Astrocyte (in vitro differentiated cells and primary cell): ENCODE measurements around the gene TAF5L. TPM values are rescaled to one million over a fixed set of nuclear protein-coding genes. Genes with fewer than 3 reads are reported as not detected.

Experiments used
- DNase-seq: peaks from one replicate; pipeline ENCODE4 v3.0.0-alpha.2; 2010; ENCODE audit warnings: low read depth
- FAIRE-seq: peaks from 2 replicates; lab custom pipeline; 2011; peaks lifted over from hg19 to GRCh38; lab: Jason Lieb, UNC
- H2AFZ ChIP-seq: 2 replicates; pipeline ENCODE4 v1.6.0; 2012; ENCODE audit warnings: low read depth, low read length, inconsistent platforms
- H3K27ac ChIP-seq: 2 replicates; pipeline ENCODE4 v1.5.1; 2011; ENCODE audit warnings: low read depth, low read length, inconsistent platforms
- H3K27me3 ChIP-seq: 2 replicates; pipeline ENCODE4 v1.6.0; 2011; ENCODE audit warnings: low read length, inconsistent platforms; ENCODE audit not compliant: insufficient read depth
- H3K36me3 ChIP-seq: 2 replicates; pipeline ENCODE4 v1.5.1; 2011; ENCODE audit warnings: low read length, inconsistent platforms; ENCODE audit not compliant: insufficient read depth
- H3K4me1 ChIP-seq: 2 replicates; pipeline ENCODE4 v1.5.1; 2011; ENCODE audit warnings: low read length, inconsistent platforms; ENCODE audit not compliant: insufficient read depth
- H3K4me2 ChIP-seq: 2 replicates; pipeline ENCODE4 v1.6.0; 2012; ENCODE audit warnings: low read length, inconsistent platforms
- H3K4me3 ChIP-seq: 2 replicates; pipeline ENCODE4 v1.5.1; 2011; ENCODE audit warnings: low read depth, mild to moderate bottlenecking, low read length, inconsistent platforms; ENCODE audit not compliant: insufficient read depth
- H3K79me2 ChIP-seq: 2 replicates; pipeline ENCODE4 v1.6.0; 2012; ENCODE audit warnings: mild to moderate bottlenecking, low read length, inconsistent platforms; ENCODE audit not compliant: insufficient read depth
- H3K9ac ChIP-seq: 2 replicates; pipeline ENCODE4 v1.6.0; 2012; ENCODE audit warnings: mild to moderate bottlenecking, low read length, inconsistent platforms
- H3K9me3 ChIP-seq: 2 replicates; pipeline ENCODE4 v1.5.1; 2012; ENCODE audit warnings: low read depth, mild to moderate bottlenecking, low read length, inconsistent platforms; ENCODE audit not compliant: insufficient read depth
- H4K20me1 ChIP-seq: 2 replicates; pipeline ENCODE4 v1.6.0; 2012; ENCODE audit warnings: low read length, inconsistent platforms; ENCODE audit not compliant: insufficient read depth
- H3K27ac Mint-ChIP-seq: one replicate; pipeline ENCODE4 v1.8.0; 2021; ENCODE audit warnings: mild to moderate bottlenecking, mixed read lengths; ENCODE audit not compliant: unreplicated experiment
- H3K27me3 Mint-ChIP-seq: one replicate; pipeline ENCODE4 v1.8.0; 2021; ENCODE audit warnings: low read depth, mixed read lengths; ENCODE audit not compliant: unreplicated experiment
- H3K36me3 Mint-ChIP-seq: one replicate; pipeline ENCODE4 v1.8.0; 2021; ENCODE audit warnings: low read depth, mixed read lengths; ENCODE audit not compliant: unreplicated experiment
- H3K4me1 Mint-ChIP-seq: one replicate; pipeline ENCODE4 v1.8.0; 2021; ENCODE audit warnings: low read depth, mixed read lengths; ENCODE audit not compliant: unreplicated experiment
- H3K4me3 Mint-ChIP-seq: one replicate; pipeline ENCODE4 v1.8.0; 2021; ENCODE audit warnings: mild to moderate bottlenecking, moderate library complexity, mixed read lengths; ENCODE audit not compliant: unreplicated experiment
- H3K9me3 Mint-ChIP-seq: one replicate; pipeline ENCODE4 v1.8.0; 2021; ENCODE audit warnings: mild to moderate bottlenecking, mixed read lengths; ENCODE audit not compliant: unreplicated experiment
- CTCF ChIP-seq: IDR thresholded peaks from 2 replicates; pipeline ENCODE4 v1.5.1; 2011; ENCODE audit warnings: low read depth, mild to moderate bottlenecking, inconsistent platforms, low read length, moderate library complexity; ENCODE audit not compliant: insufficient read depth
- EZH2 ChIP-seq: IDR thresholded peaks from 2 replicates; pipeline ENCODE4 v1.6.1; 2012; ENCODE audit warnings: mild to moderate bottlenecking, low read length, inconsistent platforms; ENCODE audit not compliant: insufficient read depth
- total RNA-seq: library from RNA; stranded (reverse); gene quantifications from 2 replicates; pipeline ENCODE4 v1.2.1, GENCODE V29; 2021

TAF5L gene
- total RNA-seq, 1 donor from 2014 or later: 23.5 TPM

DNA sequence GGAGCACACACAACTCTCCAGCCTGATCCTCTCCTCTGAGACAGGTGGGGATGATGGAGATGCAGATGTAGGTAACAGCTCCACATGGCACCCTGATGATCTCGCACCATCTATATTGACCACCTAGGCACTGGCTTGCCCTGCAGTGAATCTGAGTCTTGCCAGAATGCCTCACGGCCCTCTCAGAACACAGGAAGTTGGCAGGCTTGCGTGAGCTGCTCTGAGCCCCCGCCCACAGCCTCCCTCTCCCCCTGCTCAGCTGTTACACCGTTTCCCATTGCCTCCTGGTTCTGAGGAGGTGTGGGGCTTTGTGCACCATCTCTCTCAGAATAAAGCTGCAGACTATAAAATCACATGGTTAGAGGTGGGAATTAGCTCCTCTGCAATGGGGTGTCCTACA is 48.1 kb upstream of the TAF5L start:
- H3K4me1 ChIP-seq: no peaks in the 10 kb centered on the region

DNA sequence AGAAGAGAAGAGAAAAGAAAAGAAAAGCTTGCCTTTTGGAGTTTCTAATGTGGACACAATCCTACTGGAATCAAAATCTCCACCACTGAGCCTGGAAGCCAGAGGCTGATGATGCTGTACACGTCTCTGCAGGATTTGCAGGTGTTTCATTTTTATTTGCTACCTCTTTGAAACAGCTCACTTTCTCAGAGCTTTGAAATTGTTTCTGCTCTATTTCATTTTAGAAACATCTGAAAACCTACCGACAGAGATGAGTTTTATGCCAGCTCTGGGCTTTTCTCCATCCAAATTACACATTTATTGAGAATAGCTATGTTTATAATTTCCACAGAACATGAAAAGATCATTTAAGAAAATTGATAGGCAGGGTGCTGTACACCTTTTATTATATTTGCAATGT is 46.3 kb upstream of the TAF5L start:
- no peak overlapping the region for H3K4me3 Mint-ChIP-seq
- no peaks in the 10 kb centered on the region for H3K36me3 ChIP-seq
- peaks cover 3% of the 10 kb centered on the region for H3K9me3 Mint-ChIP-seq
- no peak overlapping the region for H3K27ac Mint-ChIP-seq
- no peak for FAIRE-seq
- H3K27me3 ChIP-seq: no peaks in the 10 kb centered on the region
- no peak for DNase-seq
- no peaks in the 10 kb centered on the region for H3K27me3 Mint-ChIP-seq
- no peak overlapping the region for H3K4me3 ChIP-seq
- no peaks in the 10 kb centered on the region for H3K9me3 ChIP-seq
- H3K36me3 Mint-ChIP-seq: peaks cover 3% of the 10 kb centered on the region
- H3K4me1 Mint-ChIP-seq: peaks cover 1% of the 10 kb centered on the region
- H3K4me1 ChIP-seq: no peaks in the 10 kb centered on the region
- no peak overlapping the region for H3K4me2 ChIP-seq
- no peak overlapping the region for H3K9ac ChIP-seq
- no peak overlapping the region for H2AFZ ChIP-seq
- no peaks in the 10 kb centered on the region for H4K20me1 ChIP-seq
- no peaks in the 10 kb centered on the region for H3K79me2 ChIP-seq
- TF ChIP-seq EZH2: no peak
- no peak for TF ChIP-seq CTCF
- no peak overlapping the region for H3K27ac ChIP-seq

More for the DNA sequence above, 48.1 kb upstream of the TAF5L start:
- no peaks in the 10 kb centered on the region for H3K36me3 ChIP-seq
- FAIRE-seq (no peak), DNase-seq (no peak)
- H3K4me3 ChIP-seq: no peak overlapping the region
- H4K20me1 ChIP-seq: no peaks in the 10 kb centered on the region
- Mint-ChIP-seq H3K4me1 (peaks cover 1% of the 10 kb centered on the region), H3K27ac (no peak overlapping the region), H3K27me3 (no peaks in the 10 kb centered on the region), H3K36me3 (peaks cover 2% of the 10 kb centered on the region), H3K4me3 (no peak overlapping the region), H3K9me3 (no peaks in the 10 kb centered on the region)
- TF ChIP-seq CTCF (no peak), EZH2 (no peak)
- no peaks in the 10 kb centered on the region for H3K27me3 ChIP-seq
- no peak overlapping the region for H3K27ac ChIP-seq
- no peaks in the 10 kb centered on the region for H3K9me3 ChIP-seq
- H3K79me2 ChIP-seq: no peaks in the 10 kb centered on the region
- no peak overlapping the region for H3K4me2 ChIP-seq
- no peak overlapping the region for H2AFZ ChIP-seq
- no peak overlapping the region for H3K9ac ChIP-seq

- H3K27me3 Mint-ChIP-seq: no peaks in the 10 kb centered on the region
- FAIRE-seq (no peak), DNase-seq (no peak)
- peaks cover 3% of the 10 kb centered on the region for H3K36me3 Mint-ChIP-seq
- H3K9me3 ChIP-seq: no peaks in the 10 kb centered on the region
- TF ChIP-seq CTCF (no peak), EZH2 (no peak)
- no peak overlapping the region for H3K4me3 Mint-ChIP-seq
- H3K36me3 ChIP-seq: no peaks in the 10 kb centered on the region
- H2AFZ ChIP-seq: no peak overlapping the region
- no peaks in the 10 kb centered on the region for H4K20me1 ChIP-seq
- no peaks in the 10 kb centered on the region for H3K27me3 ChIP-seq
- no peak overlapping the region for H3K9ac ChIP-seq
- no peaks in the 10 kb centered on the region for H3K79me2 ChIP-seq
- no peaks in the 10 kb centered on the region for H3K4me1 ChIP-seq
- H3K27ac Mint-ChIP-seq: no peak overlapping the region
- peaks cover 3% of the 10 kb centered on the region for H3K9me3 Mint-ChIP-seq
- peaks cover 7% of the 10 kb centered on the region for H3K4me1 Mint-ChIP-seq
- no peak overlapping the region for H3K27ac ChIP-seq
- no peak overlapping the region for H3K4me3 ChIP-seq
- H3K4me2 ChIP-seq: no peak overlapping the region
Measured at GRCh38 chr1:229671310-229671709, 45.4 kb upstream of the TAF5L start.
